WTC11 (cell line): ENCODE results near the gene SLC6A4. TPM values are rescaled to one million over a fixed set of nuclear protein-coding genes. Genes with fewer than 3 reads are reported as not detected.

Source experiments
- ATAC-seq: fragments of 200-7000 bp; cut with Tn5 transposase; 2 replicates; pipeline ENCODE4 v1.10.0; 2021; ENCODE audit warnings: mild to moderate bottlenecking, moderate library complexity
- CTCF ChIA-PET: fragments of 300-600 bp; sonication (Branson Sonifier 250); formaldehyde crosslinking; loops from one replicate; lab custom pipeline; 2021; ENCODE audit warnings: antibody characterized with exemption; lab: Charles Lee
- POLR2A ChIA-PET: fragments of 350-600 bp; sonication (Branson Sonifier 250); formaldehyde crosslinking; loops from one replicate; lab custom pipeline; 2021; ENCODE audit warnings: antibody characterized with exemption; lab: Charles Lee
- DNase-seq: peaks from one replicate; pipeline ENCODE4 v3.0.0; 2021; ENCODE audit warnings: low spot score
- H3K27ac Mint-ChIP-seq: 2 replicates; pipeline ENCODE4 v1.8.0; 2021; ENCODE audit warnings: mixed read lengths
- H3K27me3 Mint-ChIP-seq: 2 replicates; pipeline ENCODE4 v1.8.0; 2021; ENCODE audit warnings: low read depth, mild to moderate bottlenecking, moderate library complexity, mixed read lengths
- H3K36me3 Mint-ChIP-seq: 2 replicates; pipeline ENCODE4 v1.8.0; 2021; ENCODE audit warnings: mixed read lengths
- H3K4me1 Mint-ChIP-seq: 2 replicates; pipeline ENCODE4 v1.8.0; 2022; ENCODE audit warnings: mixed read lengths
- H3K4me3 Mint-ChIP-seq: 2 replicates; pipeline ENCODE4 v1.8.0; 2021; ENCODE audit warnings: mild to moderate bottlenecking, moderate library complexity, mixed read lengths
- H3K9me3 Mint-ChIP-seq: 2 replicates; pipeline ENCODE4 v1.8.0; 2021; ENCODE audit warnings: mixed read lengths
- CBFB ChIP-seq: sonication (generic); formaldehyde crosslinking; IDR thresholded peaks from 2 replicates; pipeline ENCODE4 v1.8.1; 2022; ENCODE audit warnings: mild to moderate bottlenecking, low read depth, missing genetic modification reagents
- ETV6 ChIP-seq: sonication (generic); formaldehyde crosslinking; IDR thresholded peaks from 2 replicates; pipeline ENCODE4 v1.8.1; 2022; ENCODE audit warnings: mild to moderate bottlenecking, missing genetic modification reagents
- GRHL2 ChIP-seq: fragments of 250-450 bp; sonication (Bioruptor Pico); IDR thresholded peaks from 2 replicates; pipeline ENCODE4 v1.8.0; 2022; ENCODE audit warnings: mild to moderate bottlenecking, moderate library complexity; ENCODE audit not compliant: insufficient replicate concordance, severe bottlenecking
- GTF2I ChIP-seq: fragments of 250-450 bp; sonication (Bioruptor Pico); conservative IDR thresholded peaks from 2 replicates; pipeline ENCODE4 v1.4.0; 2021; ENCODE audit warnings: mild to moderate bottlenecking
- RELA ChIP-seq: sonication (generic); formaldehyde crosslinking; IDR thresholded peaks from 2 replicates; pipeline ENCODE4 v1.8.1; 2022; ENCODE audit warnings: missing genetic modification reagents, mild to moderate bottlenecking, borderline replicate concordance
- SMAD3 ChIP-seq: sonication (generic); formaldehyde crosslinking; IDR thresholded peaks from 2 replicates; pipeline ENCODE4 v1.8.0; 2022; ENCODE audit warnings: missing genetic modification reagents, mild to moderate bottlenecking, borderline replicate concordance
- TEAD4 ChIP-seq: sonication (generic); formaldehyde crosslinking; IDR thresholded peaks from 2 replicates; pipeline ENCODE4 v1.8.0; 2022; ENCODE audit warnings: mild to moderate bottlenecking, missing genetic modification reagents
- USF2 ChIP-seq: sonication (generic); formaldehyde crosslinking; IDR thresholded peaks from 2 replicates; pipeline ENCODE4 v1.8.1; 2023; ENCODE audit warnings: mild to moderate bottlenecking, missing genetic modification reagents, moderate library complexity
- ZNF219 ChIP-seq: sonication (generic); formaldehyde crosslinking; IDR thresholded peaks from 2 replicates; pipeline ENCODE4 v1.8.0; 2023; ENCODE audit warnings: missing genetic modification reagents, mild to moderate bottlenecking, borderline replicate concordance
- ZNF425 ChIP-seq: fragments of 250-450 bp; sonication (Bioruptor Pico); conservative IDR thresholded peaks from 2 replicates; pipeline ENCODE4 v1.9.0; 2021; ENCODE audit warnings: mild to moderate bottlenecking
- ZNF532 ChIP-seq: fragments of 250-450 bp; sonication (Bioruptor Pico); IDR thresholded peaks from 2 replicates; pipeline ENCODE4 v1.9.0; 2021; ENCODE audit warnings: mild to moderate bottlenecking, borderline replicate concordance
- total RNA-seq: library from RNA; stranded (reverse); gene quantifications from 3 replicates; pipeline ENCODE4 v1.2.3, GENCODE V29; 2021
- TF ChIP-seq, protein P1 (sequence below): sonication (generic); formaldehyde crosslinking; IDR thresholded peaks from 2 replicates; pipeline ENCODE4 v1.8.0; 2023; ENCODE audit warnings: missing genetic modification reagents, mild to moderate bottlenecking, borderline replicate concordance
- TF ChIP-seq, protein P2 (sequence below): fragments of 250-450 bp; sonication (Bioruptor Pico); IDR thresholded peaks from 2 replicates; pipeline ENCODE4 v1.9.0; 2021; ENCODE audit warnings: mild to moderate bottlenecking
- TF ChIP-seq, protein P3 (sequence below): sonication (generic); formaldehyde crosslinking; IDR thresholded peaks from 2 replicates; pipeline ENCODE4 v1.8.1; 2023; ENCODE audit warnings: mild to moderate bottlenecking, moderate library complexity, missing genetic modification reagents
- TF ChIP-seq, protein P4 (sequence below): sonication (generic); formaldehyde crosslinking; IDR thresholded peaks from 2 replicates; pipeline ENCODE4 v1.8.1; 2022; ENCODE audit warnings: low read depth, missing genetic modification reagents, borderline replicate concordance

Gene SLC6A4
- total RNA-seq, 1 experiment from 2014 or later, result 0.13 TPM

DNA sequence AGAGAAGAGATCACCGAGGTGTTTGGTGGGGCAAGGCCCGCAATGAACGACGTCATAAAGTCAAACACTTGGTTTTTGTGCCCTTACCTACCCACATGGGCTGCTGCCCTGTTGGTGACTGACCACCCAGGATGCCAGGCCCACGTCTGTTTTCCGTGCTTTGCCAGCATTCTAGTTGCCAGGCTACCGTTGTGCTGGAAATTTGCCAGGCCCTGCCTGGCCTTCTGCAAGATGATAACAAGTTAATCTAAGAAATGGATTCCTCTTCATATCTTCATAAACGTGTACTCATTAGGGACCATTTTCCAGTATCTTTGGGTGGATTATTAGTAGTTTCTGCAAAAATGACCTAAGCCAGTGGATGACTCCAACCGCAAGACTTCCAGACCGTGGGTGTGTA, 35.4 kb downstream of the SLC6A4 start:
- Mint-ChIP-seq H3K27me3 (no peaks in the 10 kb centered on the region), H3K36me3 (no peaks in the 10 kb centered on the region), H3K4me1 (0 out of 2 replicates have a peak, but pooled peaks cover 4% of the 10 kb centered on the region), H3K4me3 (no peak overlapping the region), H3K27ac (no peak overlapping the region), H3K9me3 (no peaks in the 10 kb centered on the region)
- CTCF ChIA-PET, result interaction anchor here (1.5 kb wide), 1 partner anchor 36 kb away, joined by 4 read pairs; no protein-coding TSS in a partner anchor
- POLR2A ChIA-PET, result no interaction called here
- ATAC-seq, result no peak
- DNase-seq, result no peak
- TF ChIP-seq TEAD4 (CRISPR knock-in tag), result no peak

- ChIA-PET CTCF (interaction anchor here (1.5 to 1.7 kb wide), 2 partner anchors 37 to 75 kb away, joined by 4 read pairs; no protein-coding TSS in a partner anchor), POLR2A (no interaction called here)
- H3K4me3 Mint-ChIP-seq, result no peak overlapping the region
- no peak overlapping the region for H3K27ac Mint-ChIP-seq
- H3K9me3 Mint-ChIP-seq, result no peaks in the 10 kb centered on the region
- H3K27me3 Mint-ChIP-seq, result no peaks in the 10 kb centered on the region
- 0 out of 2 replicates have a peak, but pooled peaks cover 4% of the 10 kb centered on the region for H3K4me1 Mint-ChIP-seq
- H3K36me3 Mint-ChIP-seq, result no peaks in the 10 kb centered on the region
- ATAC-seq (no peak), DNase-seq (no peak)
- TF ChIP-seq, protein P1, sequence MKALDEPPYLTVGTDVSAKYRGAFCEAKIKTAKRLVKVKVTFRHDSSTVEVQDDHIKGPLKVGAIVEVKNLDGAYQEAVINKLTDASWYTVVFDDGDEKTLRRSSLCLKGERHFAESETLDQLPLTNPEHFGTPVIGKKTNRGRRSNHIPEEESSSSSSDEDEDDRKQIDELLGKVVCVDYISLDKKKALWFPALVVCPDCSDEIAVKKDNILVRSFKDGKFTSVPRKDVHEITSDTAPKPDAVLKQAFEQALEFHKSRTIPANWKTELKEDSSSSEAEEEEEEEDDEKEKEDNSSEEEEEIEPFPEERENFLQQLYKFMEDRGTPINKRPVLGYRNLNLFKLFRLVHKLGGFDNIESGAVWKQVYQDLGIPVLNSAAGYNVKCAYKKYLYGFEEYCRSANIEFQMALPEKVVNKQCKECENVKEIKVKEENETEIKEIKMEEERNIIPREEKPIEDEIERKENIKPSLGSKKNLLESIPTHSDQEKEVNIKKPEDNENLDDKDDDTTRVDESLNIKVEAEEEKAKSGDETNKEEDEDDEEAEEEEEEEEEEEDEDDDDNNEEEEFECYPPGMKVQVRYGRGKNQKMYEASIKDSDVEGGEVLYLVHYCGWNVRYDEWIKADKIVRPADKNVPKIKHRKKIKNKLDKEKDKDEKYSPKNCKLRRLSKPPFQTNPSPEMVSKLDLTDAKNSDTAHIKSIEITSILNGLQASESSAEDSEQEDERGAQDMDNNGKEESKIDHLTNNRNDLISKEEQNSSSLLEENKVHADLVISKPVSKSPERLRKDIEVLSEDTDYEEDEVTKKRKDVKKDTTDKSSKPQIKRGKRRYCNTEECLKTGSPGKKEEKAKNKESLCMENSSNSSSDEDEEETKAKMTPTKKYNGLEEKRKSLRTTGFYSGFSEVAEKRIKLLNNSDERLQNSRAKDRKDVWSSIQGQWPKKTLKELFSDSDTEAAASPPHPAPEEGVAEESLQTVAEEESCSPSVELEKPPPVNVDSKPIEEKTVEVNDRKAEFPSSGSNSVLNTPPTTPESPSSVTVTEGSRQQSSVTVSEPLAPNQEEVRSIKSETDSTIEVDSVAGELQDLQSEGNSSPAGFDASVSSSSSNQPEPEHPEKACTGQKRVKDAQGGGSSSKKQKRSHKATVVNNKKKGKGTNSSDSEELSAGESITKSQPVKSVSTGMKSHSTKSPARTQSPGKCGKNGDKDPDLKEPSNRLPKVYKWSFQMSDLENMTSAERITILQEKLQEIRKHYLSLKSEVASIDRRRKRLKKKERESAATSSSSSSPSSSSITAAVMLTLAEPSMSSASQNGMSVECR (CRISPR knock-in tag), result no peak
- TF ChIP-seq GTF2I (CRISPR knock-in tag) (no peak), ZNF219 (CRISPR knock-in tag) (no peak), RELA (CRISPR knock-in tag) (no peak), ETV6 (CRISPR knock-in tag) (no peak), CBFB (no peak), GRHL2 (no peak), USF2 (CRISPR knock-in tag) (no peak), ZNF532 (CRISPR knock-in tag) (no peak), SMAD3 (CRISPR knock-in tag) (no peak), ZNF425 (CRISPR knock-in tag) (no peak)
- TF ChIP-seq, protein P2, sequence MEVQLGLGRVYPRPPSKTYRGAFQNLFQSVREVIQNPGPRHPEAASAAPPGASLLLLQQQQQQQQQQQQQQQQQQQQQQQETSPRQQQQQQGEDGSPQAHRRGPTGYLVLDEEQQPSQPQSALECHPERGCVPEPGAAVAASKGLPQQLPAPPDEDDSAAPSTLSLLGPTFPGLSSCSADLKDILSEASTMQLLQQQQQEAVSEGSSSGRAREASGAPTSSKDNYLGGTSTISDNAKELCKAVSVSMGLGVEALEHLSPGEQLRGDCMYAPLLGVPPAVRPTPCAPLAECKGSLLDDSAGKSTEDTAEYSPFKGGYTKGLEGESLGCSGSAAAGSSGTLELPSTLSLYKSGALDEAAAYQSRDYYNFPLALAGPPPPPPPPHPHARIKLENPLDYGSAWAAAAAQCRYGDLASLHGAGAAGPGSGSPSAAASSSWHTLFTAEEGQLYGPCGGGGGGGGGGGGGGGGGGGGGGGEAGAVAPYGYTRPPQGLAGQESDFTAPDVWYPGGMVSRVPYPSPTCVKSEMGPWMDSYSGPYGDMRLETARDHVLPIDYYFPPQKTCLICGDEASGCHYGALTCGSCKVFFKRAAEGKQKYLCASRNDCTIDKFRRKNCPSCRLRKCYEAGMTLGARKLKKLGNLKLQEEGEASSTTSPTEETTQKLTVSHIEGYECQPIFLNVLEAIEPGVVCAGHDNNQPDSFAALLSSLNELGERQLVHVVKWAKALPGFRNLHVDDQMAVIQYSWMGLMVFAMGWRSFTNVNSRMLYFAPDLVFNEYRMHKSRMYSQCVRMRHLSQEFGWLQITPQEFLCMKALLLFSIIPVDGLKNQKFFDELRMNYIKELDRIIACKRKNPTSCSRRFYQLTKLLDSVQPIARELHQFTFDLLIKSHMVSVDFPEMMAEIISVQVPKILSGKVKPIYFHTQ (CRISPR knock-in tag), result no peak
- TF ChIP-seq, protein P3, sequence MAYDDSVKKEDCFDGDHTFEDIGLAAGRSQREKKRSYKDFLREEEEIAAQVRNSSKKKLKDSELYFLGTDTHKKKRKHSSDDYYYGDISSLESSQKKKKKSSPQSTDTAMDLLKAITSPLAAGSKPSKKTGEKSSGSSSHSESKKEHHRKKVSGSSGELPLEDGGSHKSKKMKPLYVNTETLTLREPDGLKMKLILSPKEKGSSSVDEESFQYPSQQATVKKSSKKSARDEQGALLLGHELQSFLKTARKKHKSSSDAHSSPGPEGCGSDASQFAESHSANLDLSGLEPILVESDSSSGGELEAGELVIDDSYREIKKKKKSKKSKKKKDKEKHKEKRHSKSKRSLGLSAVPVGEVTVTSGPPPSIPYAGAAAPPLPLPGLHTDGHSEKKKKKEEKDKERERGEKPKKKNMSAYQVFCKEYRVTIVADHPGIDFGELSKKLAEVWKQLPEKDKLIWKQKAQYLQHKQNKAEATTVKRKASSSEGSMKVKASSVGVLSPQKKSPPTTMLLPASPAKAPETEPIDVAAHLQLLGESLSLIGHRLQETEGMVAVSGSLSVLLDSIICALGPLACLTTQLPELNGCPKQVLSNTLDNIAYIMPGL (CRISPR knock-in tag), result no peak
- TF ChIP-seq, protein P4, sequence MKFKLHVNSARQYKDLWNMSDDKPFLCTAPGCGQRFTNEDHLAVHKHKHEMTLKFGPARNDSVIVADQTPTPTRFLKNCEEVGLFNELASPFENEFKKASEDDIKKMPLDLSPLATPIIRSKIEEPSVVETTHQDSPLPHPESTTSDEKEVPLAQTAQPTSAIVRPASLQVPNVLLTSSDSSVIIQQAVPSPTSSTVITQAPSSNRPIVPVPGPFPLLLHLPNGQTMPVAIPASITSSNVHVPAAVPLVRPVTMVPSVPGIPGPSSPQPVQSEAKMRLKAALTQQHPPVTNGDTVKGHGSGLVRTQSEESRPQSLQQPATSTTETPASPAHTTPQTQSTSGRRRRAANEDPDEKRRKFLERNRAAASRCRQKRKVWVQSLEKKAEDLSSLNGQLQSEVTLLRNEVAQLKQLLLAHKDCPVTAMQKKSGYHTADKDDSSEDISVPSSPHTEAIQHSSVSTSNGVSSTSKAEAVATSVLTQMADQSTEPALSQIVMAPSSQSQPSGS (CRISPR knock-in tag), result no peak
Measured at GRCh38 chr17:30199600-30199999, 35.9 kb downstream of the SLC6A4 start.
